GM12891 (cell line): ENCODE measurements around the gene FRMD6.

Source experiments
- POLR2A ChIP-seq: IDR thresholded peaks from 2 replicates; pipeline ENCODE4 v1.6.1; 2011; ENCODE audit warnings: low read depth, low read length, control low read depth
- POU2F2 ChIP-seq: IDR thresholded peaks from 2 replicates; pipeline ENCODE4 v1.6.1; 2011; ENCODE audit warnings: low read depth, mild to moderate bottlenecking, control low read depth, low read length, moderate library complexity

GRCh38 chr14:51630987-51631386 lies 20.7 kb upstream of the FRMD6 start:
- TF ChIP-seq POU2F2 (no peak), POLR2A (no peak)
